Panc1 (cell line): ENCODE data around the gene CNNM4. TPM values are rescaled to one million over a fixed set of nuclear protein-coding genes. Genes with fewer than 3 reads are reported as not detected.

Experiments
- ATAC-seq: fragments of 200-7000 bp; cut with Tn5 transposase; 2 replicates; pipeline ENCODE4 v1.9.1; 2020; ENCODE audit warnings: mild to moderate bottlenecking, moderate library complexity
- BruUV-seq: library from RNA; stranded (reverse); fragments of 400-500 nt; replicated peaks from 2 replicates; lab custom pipeline; 2021; lab: Mats Ljungman, UMichigan
- CTCF ChIA-PET: fragments of 300-600 bp; sonication (Branson Sonifier 250); formaldehyde crosslinking; loops from one replicate; lab custom pipeline; 2022; ENCODE audit warnings: antibody characterized with exemption; lab: Charles Lee
- POLR2A ChIA-PET: fragments of 300-600 bp; sonication (Branson Sonifier 250); formaldehyde crosslinking; loops from one replicate; lab custom pipeline; 2022; ENCODE audit warnings: antibody characterized with exemption; lab: Charles Lee
- DNase-seq: peaks from one replicate; pipeline ENCODE4 v3.0.0-alpha.2; 2010; ENCODE audit warnings: low read depth, low spot score
- H3K27ac ChIP-seq: 2 replicates; pipeline ENCODE4 v1.5.1; 2011; ENCODE audit warnings: mild to moderate bottlenecking, low read length, inconsistent platforms
- H3K27me3 ChIP-seq: fragments of 200-500 bp; sonication (Bioruptor generic); 2 replicates; pipeline ENCODE4 v1.6.0; 2014; ENCODE audit warnings: low read length, inconsistent platforms; ENCODE audit not compliant: control insufficient read depth, insufficient read depth
- H3K36me3 ChIP-seq: fragments of 200-500 bp; sonication (Bioruptor generic); 2 replicates; pipeline ENCODE4 v1.5.1; 2014; ENCODE audit warnings: inconsistent platforms, mild to moderate bottlenecking, low read length, moderate library complexity; ENCODE audit not compliant: control insufficient read depth, insufficient read depth
- H3K4me1 ChIP-seq: 2 replicates; pipeline ENCODE4 v1.5.1; 2011; ENCODE audit warnings: inconsistent platforms, mild to moderate bottlenecking, low read length, moderate library complexity; ENCODE audit not compliant: control insufficient read depth, insufficient read depth
- H3K4me3 ChIP-seq, 2 experiments: 2 replicates each; pipeline ENCODE4 v1.5.1; 2011 to 2012; ENCODE audit warnings: low read depth in 2 of 2, low read length in 2 of 2, mild to moderate bottlenecking in 2 of 2, inconsistent platforms in 1 of 2, moderate library complexity in 1 of 2
- H3K9me3 ChIP-seq: fragments of 200-500 bp; sonication (Bioruptor generic); 2 replicates; pipeline ENCODE4 v1.5.1; 2014; ENCODE audit warnings: low read depth, mild to moderate bottlenecking, inconsistent platforms, low read length, moderate library complexity; ENCODE audit not compliant: control insufficient read depth, insufficient read depth
- CTCF ChIP-seq: fragments of 450-650 bp; IDR thresholded peaks from 2 replicates; pipeline ENCODE4 v1.5.1; 2017; ENCODE audit warnings: mild to moderate bottlenecking
- POLR2AphosphoS5 ChIP-seq: IDR thresholded peaks from 2 replicates; pipeline ENCODE4 v1.6.1; 2012; ENCODE audit warnings: mild to moderate bottlenecking, low read depth, low read length, moderate library complexity
- REST ChIP-seq, 2 experiments: IDR thresholded peaks; 2 replicates each; pipeline ENCODE4 v1.6.1; 2011 to 2012; ENCODE audit warnings: low read depth in 2 of 2, control low read depth in 1 of 2, low read length in 1 of 2, mild to moderate bottlenecking in 1 of 2, moderate library complexity in 1 of 2; ENCODE audit not compliant: insufficient read depth in 1 of 2
- SIN3A ChIP-seq: IDR thresholded peaks from 2 replicates; pipeline ENCODE4 v1.6.1; 2012; ENCODE audit warnings: low read depth, mild to moderate bottlenecking, low read length, moderate library complexity, borderline replicate concordance; ENCODE audit not compliant: insufficient read depth
- TCF7L2 ChIP-seq: IDR thresholded peaks from 2 replicates; pipeline ENCODE4 v1.6.1; 2011; ENCODE audit warnings: mild to moderate bottlenecking, low read depth, low read length, inconsistent platforms
- in situ Hi-C: cut with HindIII; loops from 2 replicates; pipeline ENCODE4 v1.10.0; 2016; ENCODE audit warnings: low sequenced_read_pairs, low pct_unique_long_range_greater_than_20kb
- intact Hi-C: fragments of 100-400 bp; cut with micrococcal nuclease; formaldehyde crosslinking; loops from one replicate; pipeline ENCODE4 v1.10.0; 2022; ENCODE audit not compliant: unreplicated experiment
- total RNA-seq: library from RNA; stranded (reverse); gene quantifications from one replicate; pipeline ENCODE4 v1.2.1, GENCODE V29; 2021; ENCODE audit not compliant: unreplicated experiment

Gene CNNM4
- total RNA-seq, 1 experiment from 2014 or later = 15.7 TPM

- no TSS peak for BruUV-seq
- Histone ChIP-seq H3K27ac (no peak overlapping the region), H3K36me3 (no peaks in the 10 kb centered on the region; the same call in 1 of the 2 replicates), H3K9me3 (no peaks in the 10 kb centered on the region), H3K4me3 (no peak overlapping the region), H3K27me3 (no peaks in the 10 kb centered on the region), H3K4me1 (peaks cover 52% of the 10 kb centered on the region)
- in situ Hi-C loops (no loop called here), intact Hi-C loops (no loop called here)
- DNase-seq = no peak
- no peak for ATAC-seq
- ChIA-PET POLR2A (interaction anchor here (0.5 kb wide), 1 partner anchor 16 kb away, joined by 5 read pairs; no protein-coding TSS in a partner anchor), CTCF (no interaction called here)
- TF ChIP-seq REST (IDR thresholded peaks at IDR 0.05; ENCODE audit: insufficient read depth in 1 of 2, low read depth in 2 of 2, low read length in 1 of 2) (no peak), SIN3A (no peak), CTCF (no peak), TCF7L2 (no peak), POLR2AphosphoS5 (no peak)
Observed at GRCh38 chr2:96819876-96820511, 59.3 kb downstream of the CNNM4 start.

- Histone ChIP-seq H3K27me3 (no peaks in the 10 kb centered on the region), H3K36me3 (no peaks in the 10 kb centered on the region), H3K9me3 (no peaks in the 10 kb centered on the region), H3K27ac (peak overlapping the region; percentile 31; the same call in 1 of the 2 replicates), H3K4me3 (no peak overlapping the region), H3K4me1 (peaks cover 52% of the 10 kb centered on the region)
- intact Hi-C loops = no loop called here
- no peak for ATAC-seq
- in situ Hi-C loops = no loop called here
- ChIA-PET POLR2A (interaction anchor here (0.6 kb wide), 1 partner anchor 61 kb away, joined by 3 read pairs; no protein-coding TSS in a partner anchor), CTCF (interaction anchor here (0.5 kb wide), 1 partner anchor 1951 kb away, joined by 4 read pairs; no protein-coding TSS in a partner anchor)
- TF ChIP-seq REST (IDR thresholded peaks at IDR 0.05; ENCODE audit: insufficient read depth in 1 of 2, low read depth in 2 of 2, low read length in 1 of 2) (no peak), POLR2AphosphoS5 (no peak), CTCF (no peak), SIN3A (no peak), TCF7L2 (no peak)
- no peak for DNase-seq
- BruUV-seq = no TSS peak
Observed at GRCh38 chr2:96821113-96821675, 60.5 kb downstream of the CNNM4 start.
